Measurements from ENCODE around the gene LRP8. TPM values are rescaled to one million over a fixed set of nuclear protein-coding genes. Genes with fewer than 3 reads are reported as not detected.

Gene LRP8
- total and polyA plus RNA-seq, 2 donors (not counting 3 experiments of a cell fraction or from before 2014, with no cell fraction given): 40.9 to 62.2 TPM

DNA sequence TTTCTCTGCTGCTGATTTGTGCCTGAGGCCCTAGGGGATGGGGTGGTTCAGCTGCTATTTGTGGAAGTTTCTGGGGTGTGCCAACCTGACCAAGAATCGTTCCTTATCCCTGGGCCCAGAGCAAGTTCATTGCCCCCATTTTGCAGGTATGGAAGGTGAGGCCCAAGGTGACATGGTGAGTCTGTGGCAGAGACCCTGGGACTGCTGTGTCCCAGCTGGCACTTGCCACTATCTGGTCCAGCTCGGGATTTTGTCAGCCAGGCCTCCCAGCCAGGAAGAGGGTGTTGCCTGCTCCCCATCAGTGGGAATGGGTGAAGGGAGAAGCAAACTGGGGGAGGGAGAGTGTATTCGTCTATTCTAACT lies 18.9 kb upstream of the LRP8 start:
- dilution Hi-C loops (cut with MboI; ENCODE audit: extremely low pct_ligation_motif_present, low sequenced_read_pairs): no loop called here
- TF ChIP-seq, protein P1, sequence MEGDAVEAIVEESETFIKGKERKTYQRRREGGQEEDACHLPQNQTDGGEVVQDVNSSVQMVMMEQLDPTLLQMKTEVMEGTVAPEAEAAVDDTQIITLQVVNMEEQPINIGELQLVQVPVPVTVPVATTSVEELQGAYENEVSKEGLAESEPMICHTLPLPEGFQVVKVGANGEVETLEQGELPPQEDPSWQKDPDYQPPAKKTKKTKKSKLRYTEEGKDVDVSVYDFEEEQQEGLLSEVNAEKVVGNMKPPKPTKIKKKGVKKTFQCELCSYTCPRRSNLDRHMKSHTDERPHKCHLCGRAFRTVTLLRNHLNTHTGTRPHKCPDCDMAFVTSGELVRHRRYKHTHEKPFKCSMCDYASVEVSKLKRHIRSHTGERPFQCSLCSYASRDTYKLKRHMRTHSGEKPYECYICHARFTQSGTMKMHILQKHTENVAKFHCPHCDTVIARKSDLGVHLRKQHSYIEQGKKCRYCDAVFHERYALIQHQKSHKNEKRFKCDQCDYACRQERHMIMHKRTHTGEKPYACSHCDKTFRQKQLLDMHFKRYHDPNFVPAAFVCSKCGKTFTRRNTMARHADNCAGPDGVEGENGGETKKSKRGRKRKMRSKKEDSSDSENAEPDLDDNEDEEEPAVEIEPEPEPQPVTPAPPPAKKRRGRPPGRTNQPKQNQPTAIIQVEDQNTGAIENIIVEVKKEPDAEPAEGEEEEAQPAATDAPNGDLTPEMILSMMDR (IDR thresholded peaks at IDR 0.05; ENCODE audit: extremely low read depth in 1 of 2, insufficient read depth in 1 of 2, low read depth in 1 of 2, low read length in 2 of 2): no peak
- TF ChIP-seq GATA2 (IDR thresholded peaks at IDR 0.05; ENCODE audit: insufficient read depth, insufficient read length, low read depth, low read length) (no peak), JUN (IDR thresholded peaks at IDR 0.05; ENCODE audit: borderline replicate concordance, insufficient read depth, insufficient read length, low read depth) (no peak), EZH2 (IDR thresholded peaks at IDR 0.05; ENCODE audit: borderline replicate concordance, low read depth, low read length, severe bottlenecking) (no peak), POLR2A (IDR thresholded peaks at IDR 0.05; ENCODE audit: low read depth, low read length) (no peak), FOS (IDR thresholded peaks at IDR 0.05; ENCODE audit: borderline replicate concordance, insufficient read depth, low read length) (no peak), POLR2AphosphoS5 (IDR thresholded peaks at IDR 0.05; ENCODE audit: insufficient read depth, low read depth, low read length) (no peak), MYC (IDR thresholded peaks at IDR 0.05; ENCODE audit: low read depth, low read length) (no peak)
- TF ChIP-seq, protein P2, sequence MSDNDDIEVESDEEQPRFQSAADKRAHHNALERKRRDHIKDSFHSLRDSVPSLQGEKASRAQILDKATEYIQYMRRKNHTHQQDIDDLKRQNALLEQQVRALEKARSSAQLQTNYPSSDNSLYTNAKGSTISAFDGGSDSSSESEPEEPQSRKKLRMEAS (IDR thresholded peaks at IDR 0.05; ENCODE audit: insufficient read depth, insufficient read length): no peak
- BruUV-seq (replicated peaks): no TSS peak

More for the DNA sequence above, 18.9 kb upstream of the LRP8 start:
- H3K9me3 ChIP-seq (replicated peaks; ENCODE audit: control insufficient read depth, insufficient read depth, low read length): no peaks in the 10 kb centered on the region
- no peaks in the 10 kb centered on the region for H3K36me3 ChIP-seq (ENCODE audit: control insufficient read depth in 2 of 2, extremely low read depth in 1 of 2, insufficient read depth in 2 of 2, low read length in 2 of 2)
- no peaks in the 10 kb centered on the region for H3K4me1 ChIP-seq (ENCODE audit: control insufficient read depth, extremely low read depth, insufficient read depth, low read length)
- ChIA-PET POLR2A (no interaction called here), CTCF (no interaction called here)
- no peaks in the 10 kb centered on the region for H4K20me1 ChIP-seq (replicated peaks; ENCODE audit: control insufficient read depth, extremely low read depth, insufficient read depth, low read length)
- no peak overlapping the region for H3K27ac ChIP-seq (ENCODE audit: insufficient read depth, low read depth, low read length)
- H2AFZ ChIP-seq (ENCODE audit: low read depth, low read length): no peak overlapping the region
- H3K4me2 ChIP-seq (ENCODE audit: insufficient read depth, low read length): no peak overlapping the region
- intact Hi-C loops (cut with micrococcal nuclease): no loop called here
- H3K9ac ChIP-seq (replicated peaks; ENCODE audit: extremely low read depth, insufficient read depth, low read length): no peak overlapping the region
- peaks cover 0 to 9% of the 10 kb centered on the region in 2 experiments for H3K27me3 ChIP-seq (ENCODE audit: control insufficient read depth in 2 of 2, insufficient read depth in 2 of 2, low read length in 2 of 2)
- H3K4me3 ChIP-seq (replicated peaks in 1 of 3; ENCODE audit: insufficient read depth in 1 of 3, low read depth in 1 of 3, low read length in 3 of 3): no peak overlapping the region
- DNase-seq (ENCODE audit: low read depth, low spot score) (no peak), FAIRE-seq (no peak)
- H3K79me2 ChIP-seq (ENCODE audit: control insufficient read depth, insufficient read depth, low read length): no peaks in the 10 kb centered on the region
- no peaks in the 10 kb centered on the region for H3K9me1 ChIP-seq (replicated peaks; ENCODE audit: control insufficient read depth, extremely low read depth, insufficient read depth, low read length)
